MM.1S (cell line): Measurements from ENCODE around the gene SYNE4.

Source experiments
- DNase-seq: peaks from one replicate; pipeline ENCODE4 v3.0.0-alpha.2; 2015
- H2AFZ ChIP-seq: fragments of 300-600 bp; sonication (generic); 2 replicates; pipeline ENCODE4 v1.6.0; 2016; ENCODE audit warnings: antibody characterized with exemption, low read length
- H3F3A ChIP-seq: fragments of 300-600 bp; sonication (generic); 2 replicates; pipeline ENCODE4 v1.6.1; 2016; ENCODE audit warnings: mild to moderate bottlenecking, antibody characterized with exemption, low read length, moderate library complexity, mixed read lengths; ENCODE audit not compliant: insufficient read depth
- H3K27ac ChIP-seq: fragments of 300-600 bp; sonication (generic); 2 replicates; pipeline ENCODE4 v1.5.1; 2016; ENCODE audit warnings: mild to moderate bottlenecking, low read length
- H3K27me3 ChIP-seq: fragments of 300-600 bp; sonication (generic); replicated peaks from 2 replicates; pipeline ENCODE4 v1.6.0; 2016; ENCODE audit warnings: low read length; ENCODE audit not compliant: insufficient read depth
- H3K36me3 ChIP-seq: fragments of 300-600 bp; sonication (generic); replicated peaks from 2 replicates; pipeline ENCODE4 v1.6.1; 2016; ENCODE audit warnings: mild to moderate bottlenecking, low read length, mixed read lengths; ENCODE audit not compliant: insufficient read depth
- H3K4me1 ChIP-seq: fragments of 300-600 bp; sonication (generic); 2 replicates; pipeline ENCODE4 v1.6.1; 2016; ENCODE audit warnings: low read length, mixed read lengths
- H3K4me2 ChIP-seq: fragments of 300-600 bp; sonication (generic); 2 replicates; pipeline ENCODE4 v1.6.0; 2016; ENCODE audit warnings: low read depth, low read length
- H3K4me3 ChIP-seq: fragments of 300-600 bp; sonication (generic); 2 replicates; pipeline ENCODE4 v1.5.1; 2016; ENCODE audit warnings: low read length, mixed read lengths
- H3K79me2 ChIP-seq: fragments of 300-600 bp; sonication (generic); 2 replicates; pipeline ENCODE4 v1.6.1; 2016; ENCODE audit warnings: mixed run types, low read length, mixed read lengths
- H3K9ac ChIP-seq: fragments of 300-600 bp; sonication (generic); 2 replicates; pipeline ENCODE4 v1.6.1; 2016; ENCODE audit warnings: low read length, mixed read lengths
- H3K9me2 ChIP-seq: fragments of 300-600 bp; sonication (generic); replicated peaks from 2 replicates; pipeline ENCODE4 v1.6.1; 2016; ENCODE audit warnings: mild to moderate bottlenecking, low read length, mixed read lengths; ENCODE audit not compliant: insufficient read depth
- H3K9me3 ChIP-seq: fragments of 300-600 bp; sonication (generic); replicated peaks from 2 replicates; pipeline ENCODE4 v1.6.1; 2016; ENCODE audit warnings: mild to moderate bottlenecking, low read length, mixed read lengths; ENCODE audit not compliant: insufficient read depth
- H4K20me1 ChIP-seq: fragments of 300-600 bp; sonication (generic); 2 replicates; pipeline ENCODE4 v1.6.1; 2016; ENCODE audit warnings: mild to moderate bottlenecking, low read length, moderate library complexity, mixed read lengths; ENCODE audit not compliant: insufficient read depth
- CTCF ChIP-seq: fragments of 300-600 bp; sonication (generic); IDR thresholded peaks from 2 replicates; pipeline ENCODE4 v1.5.1; 2016; ENCODE audit warnings: antibody characterized with exemption, low read length, mixed read lengths
- EZH2 ChIP-seq: fragments of 300-600 bp; sonication (generic); optimal IDR thresholded peaks from 2 replicates; pipeline ENCODE3; 2017; ENCODE audit warnings: low read depth, mild to moderate bottlenecking, antibody characterized with exemption, low read length, mixed read lengths
- EZH2phosphoT487 ChIP-seq: fragments of 300-600 bp; sonication (generic); IDR thresholded peaks from 2 replicates; pipeline ENCODE4 v1.6.1; 2018; ENCODE audit warnings: antibody characterized with exemption, low read length

Gene SYNE4

DNA sequence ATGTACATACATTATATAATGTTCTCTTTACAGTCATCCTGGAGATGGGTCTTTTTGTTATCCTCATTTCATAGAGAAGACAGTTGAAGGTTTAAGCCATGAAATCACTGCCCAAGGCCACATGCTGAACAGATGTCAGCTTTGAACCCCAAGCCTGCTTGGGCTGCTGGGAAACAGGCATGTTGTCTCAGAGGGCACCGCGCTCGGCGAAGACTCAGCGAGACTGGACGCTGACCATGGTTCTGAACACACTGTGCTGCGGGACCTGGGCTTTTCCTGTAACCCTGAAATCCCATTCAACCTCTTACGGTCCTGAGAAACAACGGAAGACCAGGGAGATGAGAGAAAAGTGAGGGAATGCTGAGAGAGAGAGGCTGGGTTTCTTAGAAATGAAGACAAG is 45.1 kb downstream of the SYNE4 start:
- Histone ChIP-seq H3K4me3 (no peak overlapping the region), H2AFZ (no peak overlapping the region), H3K27me3 (peaks cover 62% of the 10 kb centered on the region), H4K20me1 (no peaks in the 10 kb centered on the region), H3K36me3 (no peaks in the 10 kb centered on the region), H3K9me3 (no peaks in the 10 kb centered on the region), H3K79me2 (no peaks in the 10 kb centered on the region), H3K27ac (no peak overlapping the region), H3K4me2 (no peak overlapping the region), H3K4me1 (no peaks in the 10 kb centered on the region), H3K9ac (no peak overlapping the region), H3K9me2 (no peaks in the 10 kb centered on the region), H3F3A (no peaks in the 10 kb centered on the region)
- TF ChIP-seq CTCF (no peak), EZH2phosphoT487 (no peak), EZH2 (no peak)
- DNase-seq = no peak

- no peak overlapping the region for H2AFZ ChIP-seq
- H3K9me2 ChIP-seq = no peaks in the 10 kb centered on the region
- TF ChIP-seq EZH2phosphoT487 (no peak), CTCF (no peak), EZH2 (no peak)
Observed at GRCh38 chr19:35960432-35960972, 48.1 kb downstream of the SYNE4 start.

GRCh38 chr19:35959968-35960320 is 48.7 kb downstream of the SYNE4 start:
- H3K27me3 ChIP-seq = peaks cover 59% of the 10 kb centered on the region
- H3K9me3 ChIP-seq = no peaks in the 10 kb centered on the region
- H3K79me2 ChIP-seq = no peaks in the 10 kb centered on the region
- no peaks in the 10 kb centered on the region for H3K4me1 ChIP-seq
- H3K4me2 ChIP-seq = no peak overlapping the region
- TF ChIP-seq CTCF = no peak
- TF ChIP-seq EZH2 = no peak
- TF ChIP-seq EZH2phosphoT487 = no peak
- H3F3A ChIP-seq = no peaks in the 10 kb centered on the region
- H3K27ac ChIP-seq = no peak overlapping the region
- H3K9ac ChIP-seq = no peak overlapping the region
- H3K36me3 ChIP-seq = no peaks in the 10 kb centered on the region
- no peaks in the 10 kb centered on the region for H3K9me2 ChIP-seq
- no peak overlapping the region for H3K4me3 ChIP-seq
- no peak for DNase-seq
- no peaks in the 10 kb centered on the region for H4K20me1 ChIP-seq
- no peak overlapping the region for H2AFZ ChIP-seq

More at GRCh38 chr19:35960432-35960972, 48.1 kb downstream of the SYNE4 start:
- no peaks in the 10 kb centered on the region for H3K4me1 ChIP-seq
- H3K9me3 ChIP-seq = no peaks in the 10 kb centered on the region
- no peak for DNase-seq
- H3K79me2 ChIP-seq = no peaks in the 10 kb centered on the region
- no peak overlapping the region for H3K27ac ChIP-seq
- no peaks in the 10 kb centered on the region for H3K36me3 ChIP-seq
- no peaks in the 10 kb centered on the region for H3F3A ChIP-seq
- H3K4me2 ChIP-seq = no peak overlapping the region
- H4K20me1 ChIP-seq = no peaks in the 10 kb centered on the region
- peaks cover 61% of the 10 kb centered on the region for H3K27me3 ChIP-seq
- no peak overlapping the region for H3K4me3 ChIP-seq
- no peak overlapping the region for H3K9ac ChIP-seq
